Measurements from ENCODE around the gene GRIK3. TPM values are rescaled to one million over a fixed set of nuclear protein-coding genes. Genes with fewer than 3 reads are reported as not detected.

GRIK3 gene
- total and polyA plus RNA-seq, 2 experiments from 2014 or later: 0.31 to 2.9 TPM

DNA sequence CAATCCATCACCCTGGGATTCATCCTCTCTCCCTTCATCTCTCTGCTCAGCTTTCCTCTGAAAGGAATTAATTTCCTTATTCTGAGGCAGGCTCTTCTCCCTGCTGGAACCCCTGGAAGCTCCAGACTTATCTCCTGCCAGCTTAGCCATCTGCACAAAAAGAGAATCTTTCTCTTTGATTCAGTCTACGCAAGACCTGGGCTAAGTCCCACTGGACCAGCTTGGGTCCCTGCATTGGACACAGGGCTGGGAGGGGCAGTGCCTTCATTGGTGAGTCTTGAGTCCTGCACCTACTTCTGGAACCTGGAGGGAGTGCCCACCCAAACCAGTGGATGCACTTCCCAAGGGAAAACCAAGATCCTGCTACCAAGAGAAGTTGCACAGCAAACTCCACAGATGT lies 279.9 kb downstream of the GRIK3 start (continued):
- TF ChIP-seq EZH2 (IDR thresholded peaks at IDR 0.05; ENCODE audit: low read depth, unreplicated experiment): no peak
- TF ChIP-seq POLR2AphosphoS5 (IDR thresholded peaks at IDR 0.05; ENCODE audit: low read depth): no peak
- no peak for TF ChIP-seq STAT1 (IDR thresholded peaks at IDR 0.05; ENCODE audit: unreplicated experiment)
- no peak for TF ChIP-seq ZNF114 (CRISPR knock-in tag; IDR thresholded peaks at IDR 0.05)
- TF ChIP-seq, protein P1, sequence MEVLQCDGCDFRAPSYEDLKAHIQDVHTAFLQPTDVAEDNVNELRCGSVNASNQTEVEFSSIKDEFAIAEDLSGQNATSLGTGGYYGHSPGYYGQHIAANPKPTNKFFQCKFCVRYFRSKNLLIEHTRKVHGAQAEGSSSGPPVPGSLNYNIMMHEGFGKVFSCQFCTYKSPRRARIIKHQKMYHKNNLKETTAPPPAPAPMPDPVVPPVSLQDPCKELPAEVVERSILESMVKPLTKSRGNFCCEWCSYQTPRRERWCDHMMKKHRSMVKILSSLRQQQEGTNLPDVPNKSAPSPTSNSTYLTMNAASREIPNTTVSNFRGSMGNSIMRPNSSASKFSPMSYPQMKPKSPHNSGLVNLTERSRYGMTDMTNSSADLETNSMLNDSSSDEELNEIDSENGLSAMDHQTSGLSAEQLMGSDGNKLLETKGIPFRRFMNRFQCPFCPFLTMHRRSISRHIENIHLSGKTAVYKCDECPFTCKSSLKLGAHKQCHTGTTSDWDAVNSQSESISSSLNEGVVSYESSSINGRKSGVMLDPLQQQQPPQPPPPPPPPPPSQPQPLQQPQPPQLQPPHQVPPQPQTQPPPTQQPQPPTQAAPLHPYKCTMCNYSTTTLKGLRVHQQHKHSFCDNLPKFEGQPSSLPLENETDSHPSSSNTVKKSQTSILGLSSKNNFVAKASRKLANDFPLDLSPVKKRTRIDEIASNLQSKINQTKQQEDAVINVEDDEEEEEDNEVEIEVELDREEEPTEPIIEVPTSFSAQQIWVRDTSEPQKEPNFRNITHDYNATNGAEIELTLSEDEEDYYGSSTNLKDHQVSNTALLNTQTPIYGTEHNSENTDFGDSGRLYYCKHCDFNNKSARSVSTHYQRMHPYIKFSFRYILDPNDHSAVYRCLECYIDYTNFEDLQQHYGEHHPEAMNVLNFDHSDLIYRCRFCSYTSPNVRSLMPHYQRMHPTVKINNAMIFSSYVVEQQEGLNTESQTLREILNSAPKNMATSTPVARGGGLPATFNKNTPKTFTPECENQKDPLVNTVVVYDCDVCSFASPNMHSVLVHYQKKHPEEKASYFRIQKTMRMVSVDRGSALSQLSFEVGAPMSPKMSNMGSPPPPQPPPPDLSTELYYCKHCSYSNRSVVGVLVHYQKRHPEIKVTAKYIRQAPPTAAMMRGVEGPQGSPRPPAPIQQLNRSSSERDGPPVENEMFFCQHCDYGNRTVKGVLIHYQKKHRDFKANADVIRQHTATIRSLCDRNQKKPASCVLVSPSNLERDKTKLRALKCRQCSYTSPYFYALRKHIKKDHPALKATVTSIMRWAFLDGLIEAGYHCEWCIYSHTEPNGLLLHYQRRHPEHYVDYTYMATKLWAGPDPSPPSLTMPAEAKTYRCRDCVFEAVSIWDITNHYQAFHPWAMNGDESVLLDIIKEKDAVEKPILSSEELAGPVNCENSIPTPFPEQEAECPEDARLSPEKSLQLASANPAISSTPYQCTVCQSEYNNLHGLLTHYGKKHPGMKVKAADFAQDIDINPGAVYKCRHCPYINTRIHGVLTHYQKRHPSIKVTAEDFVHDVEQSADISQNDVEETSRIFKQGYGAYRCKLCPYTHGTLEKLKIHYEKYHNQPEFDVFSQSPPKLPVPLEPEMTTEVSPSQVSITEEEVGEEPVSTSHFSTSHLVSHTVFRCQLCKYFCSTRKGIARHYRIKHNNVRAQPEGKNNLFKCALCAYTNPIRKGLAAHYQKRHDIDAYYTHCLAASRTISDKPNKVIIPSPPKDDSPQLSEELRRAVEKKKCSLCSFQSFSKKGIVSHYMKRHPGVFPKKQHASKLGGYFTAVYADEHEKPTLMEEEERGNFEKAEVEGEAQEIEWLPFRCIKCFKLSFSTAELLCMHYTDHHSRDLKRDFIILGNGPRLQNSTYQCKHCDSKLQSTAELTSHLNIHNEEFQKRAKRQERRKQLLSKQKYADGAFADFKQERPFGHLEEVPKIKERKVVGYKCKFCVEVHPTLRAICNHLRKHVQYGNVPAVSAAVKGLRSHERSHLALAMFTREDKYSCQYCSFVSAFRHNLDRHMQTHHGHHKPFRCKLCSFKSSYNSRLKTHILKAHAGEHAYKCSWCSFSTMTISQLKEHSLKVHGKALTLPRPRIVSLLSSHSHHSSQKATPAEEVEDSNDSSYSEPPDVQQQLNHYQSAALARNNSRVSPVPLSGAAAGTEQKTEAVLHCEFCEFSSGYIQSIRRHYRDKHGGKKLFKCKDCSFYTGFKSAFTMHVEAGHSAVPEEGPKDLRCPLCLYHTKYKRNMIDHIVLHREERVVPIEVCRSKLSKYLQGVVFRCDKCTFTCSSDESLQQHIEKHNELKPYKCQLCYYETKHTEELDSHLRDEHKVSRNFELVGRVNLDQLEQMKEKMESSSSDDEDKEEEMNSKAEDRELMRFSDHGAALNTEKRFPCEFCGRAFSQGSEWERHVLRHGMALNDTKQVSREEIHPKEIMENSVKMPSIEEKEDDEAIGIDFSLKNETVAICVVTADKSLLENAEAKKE (CRISPR knock-in tag; IDR thresholded peaks at IDR 0.05): no peak

DNA sequence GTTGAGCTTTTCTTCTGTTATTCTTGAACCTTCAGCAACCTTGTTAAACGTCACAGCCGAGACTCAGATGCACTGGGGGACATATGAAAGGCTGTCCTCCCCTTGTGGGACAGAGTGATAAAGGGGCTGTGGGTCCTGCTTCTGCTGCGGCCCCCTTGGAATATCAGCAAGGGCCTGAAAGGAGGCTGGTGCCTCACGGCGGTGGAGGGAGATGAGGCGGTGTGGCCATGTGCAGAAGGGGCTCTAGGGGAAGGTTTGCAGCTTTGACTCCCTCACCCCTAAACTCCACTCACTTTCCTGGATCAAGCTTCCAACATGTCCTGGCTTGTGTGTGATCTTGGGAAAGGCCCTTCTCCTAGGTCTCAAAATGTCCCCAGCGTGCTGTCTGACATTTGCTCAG lies 280.9 kb downstream of the GRIK3 start:
- no peak overlapping the region for H2AFZ ChIP-seq
- Mint-ChIP-seq H3K27ac (no peak overlapping the region; the same call in 1 of the 2 replicates), H3K27me3 (ENCODE audit: insufficient read depth, low read depth, poor library complexity) (peaks cover 8% of the 10 kb centered on the region), H3K36me3 (ENCODE audit: low read depth) (no peaks in the 10 kb centered on the region), H3K9me3 (no peaks in the 10 kb centered on the region; the same call in 2 of the 3 replicates), H3K4me3 (no peak overlapping the region), H3K4me1 (peaks cover 5% of the 10 kb centered on the region; the same call in 2 of the 3 replicates)
- H3K4me1 ChIP-seq (ENCODE audit: insufficient read depth): no peaks in the 10 kb centered on the region
- DNase-seq (ENCODE audit: low spot score) (no peak), ATAC-seq (no peak)
- H3K27me3 ChIP-seq (ENCODE audit: insufficient read depth): no peaks in the 10 kb centered on the region
- H3F3A ChIP-seq (replicated peaks; ENCODE audit: low read depth): no peaks in the 10 kb centered on the region
- H3K4me3 ChIP-seq: no peak overlapping the region
- H3K36me3 ChIP-seq (ENCODE audit: insufficient read depth): no peaks in the 10 kb centered on the region
- no peaks in the 10 kb centered on the region for H3K9me2 ChIP-seq (ENCODE audit: insufficient read depth)
- TF ChIP-seq ZNF331 (CRISPR knock-in tag; IDR thresholded peaks at IDR 0.05; ENCODE audit: low read depth): no peak
- no peak for TF ChIP-seq CREB1 (CRISPR knock-in tag; IDR thresholded peaks at IDR 0.05; ENCODE audit: low read depth)
- no peak overlapping the region for H3K27ac ChIP-seq (ENCODE audit: low read depth)
- H4K20me1 ChIP-seq (replicated peaks; ENCODE audit: insufficient read depth): no peaks in the 10 kb centered on the region
- H3K4me2 ChIP-seq: no peak overlapping the region
- no peaks in the 10 kb centered on the region for H3K79me2 ChIP-seq (replicated peaks; ENCODE audit: insufficient read depth)
